Calu3 (cell line): ENCODE data around the gene SLC46A1. TPM values are rescaled to one million over a fixed set of nuclear protein-coding genes. Genes with fewer than 3 reads are reported as not detected.

Experiments
- BruUV-seq: library from RNA; stranded (reverse); fragments of 400-500 nt; replicated peaks from 2 replicates; lab custom pipeline; 2021; lab: Mats Ljungman, UMichigan
- CTCF ChIA-PET: fragments of 300-600 bp; sonication (Branson Sonifier 250); formaldehyde crosslinking; loops from one replicate; lab custom pipeline; 2022; ENCODE audit warnings: antibody characterized with exemption; lab: Charles Lee
- DNase-seq: peaks from one replicate; pipeline ENCODE4 v3.0.0; 2022
- H3K27ac Mint-ChIP-seq: one replicate; pipeline ENCODE4 v1.8.0; 2022; ENCODE audit warnings: mixed read lengths; ENCODE audit not compliant: unreplicated experiment
- H3K27me3 Mint-ChIP-seq: one replicate; pipeline ENCODE4 v1.8.0; 2022; ENCODE audit warnings: mixed read lengths; ENCODE audit not compliant: unreplicated experiment
- H3K36me3 Mint-ChIP-seq: one replicate; pipeline ENCODE4 v1.8.0; 2022; ENCODE audit warnings: mild to moderate bottlenecking, moderate library complexity, mixed read lengths; ENCODE audit not compliant: insufficient read depth, unreplicated experiment
- H3K4me1 Mint-ChIP-seq: one replicate; pipeline ENCODE4 v1.8.0; 2022; ENCODE audit warnings: mild to moderate bottlenecking, low read depth, mixed read lengths; ENCODE audit not compliant: unreplicated experiment
- H3K4me3 Mint-ChIP-seq: one replicate; pipeline ENCODE4 v1.8.0; 2022; ENCODE audit warnings: mild to moderate bottlenecking, low read depth, moderate library complexity, mixed read lengths; ENCODE audit not compliant: unreplicated experiment
- H3K9me3 Mint-ChIP-seq: one replicate; pipeline ENCODE4 v1.8.0; 2022; ENCODE audit warnings: low read depth, mixed read lengths; ENCODE audit not compliant: unreplicated experiment
- CTCF ChIP-seq: fragments of 200-600 bp; IDR thresholded peaks from one replicate; pipeline ENCODE4 v1.8.0; 2022; ENCODE audit warnings: antibody characterized with exemption; ENCODE audit not compliant: unreplicated experiment
- intact Hi-C: fragments of 100-400 bp; cut with micrococcal nuclease; formaldehyde crosslinking; loops from one replicate; pipeline ENCODE4 v1.10.0; 2022; ENCODE audit not compliant: unreplicated experiment
- total RNA-seq: library from RNA; stranded (reverse); gene quantifications from 2 replicates; pipeline ENCODE4 v1.2.3, GENCODE V29; 2022

SLC46A1 gene
- total RNA-seq, 1 experiment from 2014 or later, result 17.0 TPM

- no peaks in the 10 kb centered on the region for H3K36me3 Mint-ChIP-seq
- peaks cover 41% of the 10 kb centered on the region for H3K27me3 Mint-ChIP-seq
- H3K4me3 Mint-ChIP-seq, result no peak overlapping the region
- no peaks in the 10 kb centered on the region for H3K9me3 Mint-ChIP-seq
- BruUV-seq, result no TSS peak
- intact Hi-C loops, result loop anchor here (5.0 kb wide), 1 partner anchor 44 kb away; the partner anchor contains the start of genes SARM1 and VTN
- H3K27ac Mint-ChIP-seq, result no peak overlapping the region
- no peak for TF ChIP-seq CTCF
- no peak for DNase-seq
- H3K4me1 Mint-ChIP-seq, result no peaks in the 10 kb centered on the region
- CTCF ChIA-PET, result interaction anchor here (0.7 to 2.0 kb wide), 4 partner anchors 9 to 130 kb away, joined by 3 to 8 read pairs (median 3); no protein-coding TSS in a partner anchor
These were observed 9.9 kb upstream of the SLC46A1 start for GRCh38 chr17:28415886-28416285.

- CTCF ChIA-PET, result no interaction called here
- Mint-ChIP-seq H3K4me1 (no peaks in the 10 kb centered on the region), H3K27me3 (peaks cover 56% of the 10 kb centered on the region), H3K36me3 (no peaks in the 10 kb centered on the region), H3K27ac (no peak overlapping the region), H3K9me3 (no peaks in the 10 kb centered on the region), H3K4me3 (no peak overlapping the region)
- intact Hi-C loops, result no loop called here
- no TSS peak for BruUV-seq
- DNase-seq, result no peak
- TF ChIP-seq CTCF, result no peak
These were observed 7.8 kb upstream of the SLC46A1 start for GRCh38 chr17:28413804-28414203.

GRCh38 chr17:28412099-28412498 lies 6.1 kb upstream of the SLC46A1 start:
- no peaks in the 10 kb centered on the region for H3K36me3 Mint-ChIP-seq
- TF ChIP-seq CTCF, result no peak
- H3K27ac Mint-ChIP-seq, result no peak overlapping the region
- H3K9me3 Mint-ChIP-seq, result no peaks in the 10 kb centered on the region
- peaks cover 67% of the 10 kb centered on the region for H3K27me3 Mint-ChIP-seq
- no peaks in the 10 kb centered on the region for H3K4me1 Mint-ChIP-seq
- intact Hi-C loops, result no loop called here
- no peak overlapping the region for H3K4me3 Mint-ChIP-seq
- CTCF ChIA-PET, result no interaction called here
- DNase-seq, result no peak
- BruUV-seq, result no TSS peak

- no peak for DNase-seq
- CTCF ChIA-PET, result no interaction called here
- no peak overlapping the region for H3K27ac Mint-ChIP-seq
- no TSS peak for BruUV-seq
- no peak overlapping the region for H3K4me3 Mint-ChIP-seq
- H3K9me3 Mint-ChIP-seq, result no peaks in the 10 kb centered on the region
- peaks cover 12% of the 10 kb centered on the region for H3K36me3 Mint-ChIP-seq
- peaks cover 45% of the 10 kb centered on the region for H3K27me3 Mint-ChIP-seq
- intact Hi-C loops, result no loop called here
- no peak for TF ChIP-seq CTCF
- no peaks in the 10 kb centered on the region for H3K4me1 Mint-ChIP-seq
These were observed 1.9 kb upstream of the SLC46A1 start for GRCh38 chr17:28407974-28408306.
